HG03342 (cell line): ENCODE results near the gene SDCBP2.
A peak's percentile ranks its signal among the peaks of the same experiment; 100 is the strongest.

Experiments
- ATAC-seq: cut with Tn5 transposase; IDR thresholded peaks from one replicate; pipeline ENCODE4 v1.9.1; 2021; ENCODE audit warnings: mild to moderate bottlenecking, moderate library complexity; ENCODE audit not compliant: unreplicated experiment

The SDCBP2 gene, protein sequence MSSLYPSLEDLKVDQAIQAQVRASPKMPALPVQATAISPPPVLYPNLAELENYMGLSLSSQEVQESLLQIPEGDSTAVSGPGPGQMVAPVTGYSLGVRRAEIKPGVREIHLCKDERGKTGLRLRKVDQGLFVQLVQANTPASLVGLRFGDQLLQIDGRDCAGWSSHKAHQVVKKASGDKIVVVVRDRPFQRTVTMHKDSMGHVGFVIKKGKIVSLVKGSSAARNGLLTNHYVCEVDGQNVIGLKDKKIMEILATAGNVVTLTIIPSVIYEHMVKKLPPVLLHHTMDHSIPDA

DNA sequence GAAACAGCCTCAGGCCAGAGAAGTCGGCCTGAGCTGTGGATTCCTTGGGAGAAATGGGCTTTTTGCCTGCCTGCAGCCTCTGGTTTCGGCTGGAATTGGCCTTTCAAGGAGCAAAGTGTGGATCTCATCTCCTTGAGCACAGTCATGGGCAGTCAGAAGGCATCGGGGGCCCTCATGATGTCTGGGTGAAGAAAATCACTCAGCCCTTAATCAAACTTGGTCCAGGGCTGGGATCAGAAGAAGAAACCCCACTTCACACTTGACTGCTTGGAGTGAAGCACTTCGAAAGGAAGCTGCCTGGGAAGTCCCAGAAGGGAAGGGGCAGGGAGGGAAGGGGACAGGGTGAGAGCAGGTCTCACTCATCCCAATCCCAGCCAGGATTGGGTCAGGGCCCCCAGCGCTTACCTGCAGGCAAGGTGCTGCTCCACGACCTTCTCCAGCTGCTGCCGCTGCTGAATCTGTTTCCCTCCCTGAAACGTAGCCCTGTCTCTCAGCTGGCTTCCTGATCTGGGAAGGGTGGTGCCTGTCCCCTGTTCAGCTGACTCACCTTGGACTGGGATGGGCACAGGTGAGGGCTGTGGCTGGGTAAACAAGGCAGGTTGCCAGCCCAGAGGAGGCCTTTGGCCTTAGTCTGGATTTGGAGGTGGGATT is at the start of gene SDCBP2:
Gene SDCBP2, minus strand, starts transcription at position 460 of the 651 bp plus-strand sequence. CDS start 8,723 bp downstream, outside the sequence.
- no peak for ATAC-seq

- ATAC-seq = no peak
Observed at GRCh38 chr20:1378735-1379125, 49.8 kb upstream of the SDCBP2 start.

DNA sequence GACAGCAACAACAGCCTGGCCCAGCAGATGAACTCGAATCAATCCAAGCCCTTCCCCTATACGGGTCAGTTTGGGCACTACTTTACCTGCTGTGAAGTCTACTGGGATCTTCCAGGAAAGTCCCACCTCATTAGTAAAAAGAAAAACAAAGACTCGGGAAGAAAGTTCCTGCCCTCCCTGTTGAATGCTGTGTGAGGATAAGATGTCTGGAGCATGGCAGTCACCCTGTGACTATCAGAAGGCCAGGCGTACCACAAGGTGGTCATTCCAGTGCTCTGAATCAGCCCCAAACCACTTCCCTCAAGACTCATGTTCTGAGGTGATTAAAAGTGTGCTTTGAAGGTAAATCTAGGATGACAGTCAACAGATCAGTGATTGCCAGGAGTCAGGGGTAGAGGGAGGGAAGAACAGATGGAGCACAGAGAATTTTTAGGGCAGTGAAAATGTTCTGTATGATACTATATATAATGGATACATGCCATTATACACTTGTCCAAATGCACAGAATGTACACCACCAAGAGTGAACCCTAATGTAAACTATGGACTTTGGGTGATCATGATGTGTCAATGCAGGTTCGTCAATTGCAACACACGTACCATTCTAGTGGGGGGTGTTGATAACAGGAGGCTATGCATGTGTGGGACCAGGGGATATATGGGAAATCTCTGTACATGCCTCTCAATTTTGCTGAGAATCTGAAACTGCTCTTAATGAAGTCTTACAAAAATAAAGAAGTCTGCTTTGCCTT is 49.2 kb upstream of the SDCBP2 start:
- ATAC-seq = no peak

DNA sequence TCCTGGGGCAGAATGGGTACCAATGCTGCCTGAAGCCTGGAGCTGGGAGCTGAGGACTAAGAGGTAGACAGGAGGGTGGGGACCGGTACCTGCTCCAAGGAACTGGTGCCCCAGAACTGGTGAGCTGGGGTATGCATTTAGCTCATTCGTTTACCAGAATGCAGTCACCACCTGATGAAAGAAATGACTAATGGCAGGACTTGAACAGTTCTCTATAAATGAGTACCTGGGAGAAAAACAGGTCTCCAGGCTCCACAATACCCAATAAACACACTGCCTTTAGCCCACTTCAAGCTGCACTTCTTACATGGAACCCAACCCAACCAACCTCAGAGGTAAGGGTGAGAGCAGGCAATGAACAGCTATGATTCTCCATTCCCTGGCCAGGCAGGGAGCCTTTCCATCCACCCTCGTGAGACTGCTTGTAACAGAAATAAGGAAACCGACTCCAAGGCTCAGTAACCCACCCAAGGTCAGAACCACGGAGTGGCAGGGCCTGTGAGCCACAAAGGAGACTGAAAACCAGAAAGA is 48.5 kb upstream of the SDCBP2 start:
- peak; percentile 50 for ATAC-seq

- no peak for ATAC-seq
Observed at GRCh38 chr20:1376408-1377270, 47.7 kb upstream of the SDCBP2 start.

- no peak for ATAC-seq
Observed at GRCh38 chr20:1376007-1376406, 47.1 kb upstream of the SDCBP2 start.

- ATAC-seq = no peak
Observed at GRCh38 chr20:1375515-1375914, 46.6 kb upstream of the SDCBP2 start.

- ATAC-seq = no peak
Observed at GRCh38 chr20:1374246-1374645, 45.3 kb upstream of the SDCBP2 start.

DNA sequence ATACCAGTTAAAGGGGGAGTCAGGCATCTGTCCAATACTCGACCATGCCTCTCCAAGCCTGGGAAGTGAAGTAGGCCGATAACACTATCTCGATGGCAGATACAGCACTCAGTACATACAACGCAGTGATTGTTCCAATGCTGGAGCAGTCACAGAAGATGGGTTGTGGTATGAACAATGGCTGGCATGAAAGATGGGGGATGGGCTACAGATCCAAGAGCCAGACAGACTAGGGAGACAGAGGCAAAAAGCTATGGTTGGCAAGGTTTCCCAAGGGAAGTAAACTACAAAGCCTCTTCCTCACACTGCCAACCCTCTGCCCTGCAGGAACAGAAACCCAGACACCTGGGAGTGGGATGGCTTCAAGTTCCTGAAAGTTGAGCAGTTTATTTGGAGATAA is 44.7 kb upstream of the SDCBP2 start:
- no peak for ATAC-seq

DNA sequence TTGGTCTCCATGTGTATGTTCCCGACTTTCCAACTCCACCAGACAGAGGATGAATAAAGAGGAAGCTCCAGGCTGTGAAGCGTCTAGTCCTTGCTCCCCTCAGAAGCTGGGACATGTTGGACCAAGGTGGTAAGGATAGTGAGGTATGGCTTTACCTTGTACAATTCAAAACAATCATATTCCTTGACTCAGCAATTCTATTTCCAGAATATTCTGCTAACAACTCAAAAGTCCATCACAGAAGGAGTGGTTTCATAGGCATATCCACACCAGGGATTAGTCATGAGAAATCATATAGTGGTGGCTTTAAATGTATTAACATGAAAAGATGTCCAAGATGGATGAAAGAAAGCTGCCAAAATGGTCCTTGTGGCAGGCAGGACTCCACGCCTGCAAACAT is 44.1 kb upstream of the SDCBP2 start:
- no peak for ATAC-seq

GRCh38 chr20:1371830-1372539 is 43.0 kb upstream of the SDCBP2 start:
- no peak for ATAC-seq

GRCh38 chr20:1371202-1371782 is 42.4 kb upstream of the SDCBP2 start:
- no peak for ATAC-seq

- no peak for ATAC-seq
Observed at GRCh38 chr20:1370548-1371110, 41.7 kb upstream of the SDCBP2 start.

DNA sequence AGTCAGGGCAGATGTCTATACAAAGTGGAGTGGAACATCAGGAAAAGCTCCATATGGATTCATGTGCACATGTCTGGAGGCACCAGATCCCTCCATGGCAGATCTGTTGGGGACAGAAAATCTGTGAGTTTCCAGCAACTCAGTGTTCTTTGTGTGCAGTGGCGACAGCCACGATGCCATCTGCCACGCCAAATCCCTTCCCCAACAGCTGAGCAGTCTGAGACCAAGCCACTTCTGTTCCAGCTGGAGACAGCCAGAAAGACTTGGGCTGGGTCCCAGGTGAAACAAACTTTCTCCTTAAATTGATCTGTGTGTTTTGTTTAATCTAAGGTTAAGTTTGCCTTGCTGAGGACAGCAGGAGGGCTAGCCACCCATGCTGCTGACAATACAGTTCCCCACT is 41.0 kb upstream of the SDCBP2 start:
- no peak for ATAC-seq

DNA sequence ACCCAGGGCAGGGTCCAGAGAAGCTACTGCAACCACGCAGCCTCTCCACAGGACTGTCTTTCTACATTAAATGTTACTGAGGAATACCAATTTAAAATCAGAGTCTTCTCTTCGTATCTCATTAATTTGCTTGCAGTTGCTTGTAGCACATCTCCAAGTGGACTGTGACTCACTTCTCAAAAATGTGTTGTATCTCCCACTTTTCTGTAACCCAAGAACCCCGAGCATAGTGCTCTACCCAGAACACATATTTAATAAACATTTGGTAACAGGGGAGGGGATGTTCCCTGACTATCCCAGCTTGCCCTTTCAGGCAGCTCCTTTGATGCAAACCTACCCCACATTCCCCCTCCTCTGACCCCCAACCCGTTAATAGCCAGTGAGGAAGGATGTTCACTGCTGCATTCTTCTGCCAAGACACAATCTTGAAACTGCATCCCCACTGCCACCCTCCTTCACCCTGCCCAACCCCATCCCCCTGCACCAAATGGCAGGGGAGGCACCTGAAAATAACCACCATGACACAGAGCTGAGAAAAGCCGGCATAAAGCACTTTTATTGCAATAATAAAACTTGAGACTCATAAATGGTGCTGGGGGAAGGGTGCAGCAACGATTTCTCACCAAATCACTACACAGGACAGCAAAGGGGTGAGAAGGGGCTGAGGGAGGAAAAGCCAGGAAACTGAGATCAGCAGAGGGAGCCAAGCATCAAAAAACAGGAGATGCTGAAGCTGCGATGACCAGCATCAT is 39.7 kb upstream of the SDCBP2 start:
- ATAC-seq = no peak

DNA sequence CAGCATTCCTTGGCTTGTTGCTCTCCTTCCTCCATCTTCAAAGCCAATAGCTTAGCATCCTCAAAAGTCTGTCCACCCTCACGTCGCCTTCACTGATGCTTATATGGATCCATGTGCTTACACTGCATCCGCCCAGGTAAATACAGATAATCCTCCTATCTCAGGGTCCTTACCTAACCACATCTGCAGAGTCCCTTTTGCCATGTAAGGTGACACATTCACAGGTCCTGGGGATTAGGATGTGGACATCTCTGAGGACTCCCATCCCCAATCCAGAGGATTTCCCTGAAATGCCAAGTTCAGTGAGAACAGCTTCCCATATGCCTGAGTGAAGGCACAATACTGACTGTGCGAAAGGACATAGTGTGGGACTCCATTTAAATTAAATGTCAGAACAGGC is 38.5 kb upstream of the SDCBP2 start:
- no peak for ATAC-seq

DNA sequence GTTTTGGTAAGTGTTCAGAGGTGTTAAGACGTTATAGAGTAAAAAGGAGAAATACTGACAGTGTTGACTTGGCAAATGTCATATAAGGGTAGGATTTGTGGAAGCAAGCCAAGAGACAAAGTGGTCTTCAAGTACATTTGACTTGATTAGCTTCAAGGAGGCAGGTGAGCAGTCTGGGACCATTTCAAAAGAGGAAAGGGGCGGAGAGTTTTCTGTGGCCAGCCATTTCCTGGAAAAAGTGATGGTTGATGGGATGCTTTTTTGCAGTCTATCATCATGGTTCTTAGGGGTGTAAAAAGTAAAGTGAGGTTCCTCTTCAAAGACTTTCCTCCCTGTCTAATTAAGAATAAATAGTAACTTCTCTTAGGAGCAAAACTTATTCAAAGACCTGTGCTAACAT is 35.2 kb upstream of the SDCBP2 start:
- no peak for ATAC-seq

- ATAC-seq = no peak
Observed at GRCh38 chr20:1363522-1363921, 34.6 kb upstream of the SDCBP2 start.

GRCh38 chr20:1362484-1362883 is 33.5 kb upstream of the SDCBP2 start:
- ATAC-seq = no peak
